K562 (cell line): ENCODE data around the gene PPARD. TPM values are rescaled to one million over a fixed set of nuclear protein-coding genes. Genes with fewer than 3 reads are reported as not detected.

Source experiments
- BRD9 ChIP-seq: fragments of 450-650 bp; IDR thresholded peaks from 2 replicates; pipeline ENCODE4 v1.6.1; 2018; ENCODE audit warnings: low read depth; ENCODE audit not compliant: partially characterized antibody
- DPF2 ChIP-seq: fragments of 450-650 bp; IDR thresholded peaks from 2 replicates; pipeline ENCODE4 v1.6.1; 2016
- EWSR1 ChIP-seq: fragments of 450-650 bp; IDR thresholded peaks from 2 replicates; pipeline ENCODE4 v1.6.1; 2018; ENCODE audit warnings: borderline replicate concordance, mild to moderate bottlenecking, low read depth, moderate library complexity; ENCODE audit not compliant: partially characterized antibody
- FOXP4 ChIP-seq: sonication (generic); formaldehyde crosslinking; IDR thresholded peaks from 2 replicates; pipeline ENCODE4 v1.8.0; 2022; ENCODE audit warnings: mild to moderate bottlenecking, missing genetic modification reagents, borderline replicate concordance
- ILK ChIP-seq: fragments of 450-650 bp; IDR thresholded peaks from 2 replicates; pipeline ENCODE4 v1.6.1; 2016; ENCODE audit warnings: missing genetic modification characterization, low read depth, mild to moderate bottlenecking, missing compliant biosample characterization, moderate library complexity, borderline replicate concordance
- MXD1 ChIP-seq: fragments of 250-450 bp; sonication (Bioruptor Pico); IDR thresholded peaks from 2 replicates; pipeline ENCODE4 v1.8.0; 2021; ENCODE audit warnings: borderline replicate concordance, mild to moderate bottlenecking, moderate library complexity; ENCODE audit not compliant: poor library complexity, severe bottlenecking
- MYC ChIP-seq, 2 experiments: fragments of 250-450 bp in 1 of 2; sonication (Bioruptor Pico) in 1 of 2; IDR thresholded peaks; 2 replicates each; pipeline versions ENCODE4 v1.5.1 to v1.6.1; 2012 to 2021; ENCODE audit warnings: low read depth in 2 of 2, borderline replicate concordance in 1 of 2, improper control_type of control experiment in 1 of 2, low read length in 1 of 2, mild to moderate bottlenecking in 1 of 2, moderate library complexity in 1 of 2
- NCOR1 ChIP-seq: fragments of 450-650 bp; IDR thresholded peaks from 2 replicates; pipeline ENCODE4 v1.6.1; 2016; ENCODE audit warnings: mild to moderate bottlenecking, moderate library complexity
- NFATC3 ChIP-seq: fragments of 450-650 bp; IDR thresholded peaks from 2 replicates; pipeline ENCODE4 v1.6.1; 2017; ENCODE audit warnings: mild to moderate bottlenecking
- NFRKB ChIP-seq: fragments of 450-650 bp; IDR thresholded peaks from 2 replicates; pipeline ENCODE4 v1.6.1; 2016; ENCODE audit warnings: low read depth
- NR1H2 ChIP-seq: sonication (generic); formaldehyde crosslinking; IDR thresholded peaks from 2 replicates; pipeline ENCODE4 v1.4.0; 2020; ENCODE audit warnings: mild to moderate bottlenecking, missing genetic modification reagents
- NRF1 ChIP-seq, 2 experiments: fragments of 450-650 bp; IDR thresholded peaks in 1 of 2; conservative IDR thresholded peaks in 1 of 2; 2 replicates each; pipeline ENCODE4 v1.6.1; 2014; ENCODE audit warnings: mild to moderate bottlenecking in 2 of 2
- PRPF4 ChIP-seq: fragments of 200-400 bp; formaldehyde crosslinking; IDR thresholded peaks from one replicate; pipeline ENCODE4 v1.6.1; 2017; ENCODE audit warnings: low read length, low read depth, mild to moderate bottlenecking; ENCODE audit not compliant: insufficient read depth, poor library complexity, severe bottlenecking
- PTBP1 ChIP-seq: fragments of 200-400 bp; formaldehyde crosslinking; IDR thresholded peaks from 2 replicates; pipeline ENCODE4 v1.6.1; 2017; ENCODE audit warnings: low read depth, low read length
- SRSF3 ChIP-seq: fragments of 200-400 bp; formaldehyde crosslinking; IDR thresholded peaks from 2 replicates; pipeline ENCODE4 v1.6.1; 2016; ENCODE audit warnings: mild to moderate bottlenecking, low read length, moderate library complexity; ENCODE audit not compliant: insufficient read depth
- STAT5A ChIP-seq: IDR thresholded peaks from 2 replicates; pipeline ENCODE4 v1.6.1; 2012; ENCODE audit warnings: low read length, inconsistent platforms, borderline replicate concordance
- TAF15 ChIP-seq: fragments of 200-400 bp; formaldehyde crosslinking; IDR thresholded peaks from 2 replicates; pipeline ENCODE4 v1.6.1; 2017; ENCODE audit warnings: mild to moderate bottlenecking, low read depth, low read length, moderate library complexity
- TARDBP ChIP-seq: fragments of 450-650 bp; IDR thresholded peaks from 2 replicates; pipeline ENCODE4 v1.6.1; 2016
- TEAD1 ChIP-seq, 2 experiments: fragments of 450-650 bp in 1 of 2; sonication (generic) in 1 of 2; formaldehyde crosslinking; IDR thresholded peaks; 2 replicates each; pipeline versions ENCODE4 v1.4.0 to v1.8.0; 2020 to 2022; ENCODE audit warnings: mild to moderate bottlenecking in 2 of 2, missing genetic modification reagents in 1 of 2
- U2AF1 ChIP-seq: fragments of 200-400 bp; formaldehyde crosslinking; optimal IDR thresholded peaks from 2 replicates; pipeline ENCODE3; 2017; ENCODE audit warnings: mild to moderate bottlenecking, low read depth, low read length, moderate library complexity
- polyA plus RNA-seq, 8 experiments: library from polyadenylated mRNA; depleted of rRNA in 4 of 8; stranded (reverse) in 5 of 8; unstranded in 3 of 8; fragments of >200 nt; fragmentation: Nextera tagmentation in 2 of 8; fragmentation: Illumina TruSeq in 1 of 8; extraction: Ambion mirVana in 2 of 8; extraction: Trizol in 1 of 8; gene quantifications; 2 replicates each; pipeline versions ENCODE4 v1.2.1 to v1.2.3, GENCODE V29; 2011 to 2014; ENCODE audit warnings: inconsistent platforms in 1 of 8, missing spikeins in 1 of 8
- total RNA-seq, 7 experiments: library from RNA; depleted of rRNA in 6 of 7; stranded (reverse); fragments of >200 nt in 6 of 7; fragmentation: Illumina TruSeq in 2 of 7; extraction: Trizol in 2 of 7; gene quantifications; 2 replicates each; pipeline versions ENCODE4 v1.2.1 to v1.2.3, GENCODE V29; 2011 to 2021; ENCODE audit warnings: low replicate concordance in 1 of 7
- TF ChIP-seq, protein P1 (sequence below), 2 experiments: IDR thresholded peaks in 1 of 2; conservative IDR thresholded peaks in 1 of 2; 2 replicates each; pipeline ENCODE4 v1.6.1; 2016; ENCODE audit warnings: low read depth in 2 of 2, mild to moderate bottlenecking in 1 of 2, missing compliant biosample characterization in 1 of 2, missing genetic modification characterization in 1 of 2, moderate library complexity in 1 of 2

Gene PPARD
- total and polyA plus RNA-seq, 9 of the 15 experiments (the other 6 are each of a cell fraction or from before 2014, with no cell fraction given): 0.14 to 13.2 (median 3.8) TPM

GRCh38 chr6:35468181-35468979 lies 126.0 kb downstream of the PPARD start, which contains the start of gene RPL10A (continued):
- TF ChIP-seq BRD9: peak; percentile 98
- no peak for TF ChIP-seq FOXP4
- peak; percentile 94 to 95 for TF ChIP-seq NRF1 (conservative IDR thresholded peaks at IDR 0.05 in 1 of 2, IDR thresholded peaks at IDR 0.05 in 1 of 2)
- TF ChIP-seq, protein P1, sequence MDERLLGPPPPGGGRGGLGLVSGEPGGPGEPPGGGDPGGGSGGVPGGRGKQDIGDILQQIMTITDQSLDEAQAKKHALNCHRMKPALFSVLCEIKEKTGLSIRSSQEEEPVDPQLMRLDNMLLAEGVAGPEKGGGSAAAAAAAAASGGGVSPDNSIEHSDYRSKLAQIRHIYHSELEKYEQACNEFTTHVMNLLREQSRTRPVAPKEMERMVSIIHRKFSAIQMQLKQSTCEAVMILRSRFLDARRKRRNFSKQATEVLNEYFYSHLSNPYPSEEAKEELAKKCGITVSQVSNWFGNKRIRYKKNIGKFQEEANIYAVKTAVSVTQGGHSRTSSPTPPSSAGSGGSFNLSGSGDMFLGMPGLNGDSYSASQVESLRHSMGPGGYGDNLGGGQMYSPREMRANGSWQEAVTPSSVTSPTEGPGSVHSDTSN (CRISPR knock-in tag; IDR thresholded peaks at IDR 0.05; ENCODE audit: low read depth): no peak
- TF ChIP-seq, protein P1 (tag; conservative IDR thresholded peaks at IDR 0.05; ENCODE audit: low read depth): no peak
- TF ChIP-seq EWSR1: no peak
- no peak for TF ChIP-seq ILK (tag)
- TF ChIP-seq TEAD1 (CRISPR knock-in tag; IDR thresholded peaks at IDR 0.05): peak; percentile 76 to 79
- TF ChIP-seq TARDBP: peak; percentile 45; the same call in 1 of the 2 replicates
- no peak for TF ChIP-seq TAF15
- peak; percentile 92 for TF ChIP-seq NFRKB
- no peak for TF ChIP-seq DPF2
- TF ChIP-seq PRPF4: peak; percentile 94
- peak; percentile 98 for TF ChIP-seq SRSF3
- TF ChIP-seq U2AF1: peak; percentile 88
- TF ChIP-seq NCOR1: peak; percentile 75
- TF ChIP-seq NFATC3: no peak
- peak; percentile 100 for TF ChIP-seq MYC (IDR thresholded peaks at IDR 0.05; ENCODE audit: low read depth, low read length)
- peak; percentile 100 for TF ChIP-seq MYC (CRISPR knock-in tag; IDR thresholded peaks at IDR 0.05; ENCODE audit: borderline replicate concordance, low read depth)
- TF ChIP-seq PTBP1: 0 out of 2 replicates have a peak, but pooled peaks have one; percentile 24
- TF ChIP-seq NR1H2 (CRISPR knock-in tag): peak; percentile 92; the same call in 1 of the 2 replicates
- peak; percentile 96 for TF ChIP-seq MXD1
- peak; percentile 33; the same call in 1 of the 2 replicates for TF ChIP-seq STAT5A
